Neutrophil (primary cell): ENCODE measurements around the gene MAP2.

Experiments used
- H3K27ac ChIP-seq: fragments of 200-600 bp; sonication (generic); 2 replicates; pipeline ENCODE4 v1.5.1; 2016; ENCODE audit warnings: mild to moderate bottlenecking, moderate library complexity
- H3K27me3 ChIP-seq: fragments of 200-600 bp; sonication (generic); 2 replicates; pipeline ENCODE4 v1.6.0; 2016; ENCODE audit warnings: mild to moderate bottlenecking
- H3K36me3 ChIP-seq: fragments of 200-600 bp; sonication (generic); 2 replicates; pipeline ENCODE4 v1.5.1; 2017
- H3K4me1 ChIP-seq, 2 experiments: fragments of 200-600 bp in 1 of 2; sonication (generic) in 1 of 2; 1 replicate in 1 of 2; 2 replicates in 1 of 2; pipeline versions ENCODE4 v1.5.1 to v1.6.1; 2013 to 2016; ENCODE audit warnings: low read depth in 1 of 2, low read length in 1 of 2, mild to moderate bottlenecking in 1 of 2, moderate library complexity in 1 of 2; ENCODE audit not compliant: control insufficient read depth in 1 of 2, insufficient read depth in 1 of 2
- H3K4me3 ChIP-seq, 2 experiments: fragments of 200-600 bp in 1 of 2; sonication (generic) in 1 of 2; 1 replicate in 1 of 2; 2 replicates in 1 of 2; pipeline ENCODE4 v1.5.1; 2013 to 2016; ENCODE audit warnings: low read depth in 1 of 2, low read length in 1 of 2, mild to moderate bottlenecking in 1 of 2, moderate library complexity in 1 of 2
- H3K9me3 ChIP-seq: fragments of 200-600 bp; sonication (generic); 2 replicates; pipeline ENCODE4 v1.5.1; 2016
- TF ChIP-seq, protein P1 (sequence below): fragments of 200-600 bp; sonication (generic); IDR thresholded peaks from 2 replicates; pipeline ENCODE4 v1.5.1; 2016; ENCODE audit warnings: antibody characterized with exemption

MAP2 gene

GRCh38 chr2:209681201-209681735, 257.4 kb downstream of the MAP2 start:
- TF ChIP-seq, protein P1, sequence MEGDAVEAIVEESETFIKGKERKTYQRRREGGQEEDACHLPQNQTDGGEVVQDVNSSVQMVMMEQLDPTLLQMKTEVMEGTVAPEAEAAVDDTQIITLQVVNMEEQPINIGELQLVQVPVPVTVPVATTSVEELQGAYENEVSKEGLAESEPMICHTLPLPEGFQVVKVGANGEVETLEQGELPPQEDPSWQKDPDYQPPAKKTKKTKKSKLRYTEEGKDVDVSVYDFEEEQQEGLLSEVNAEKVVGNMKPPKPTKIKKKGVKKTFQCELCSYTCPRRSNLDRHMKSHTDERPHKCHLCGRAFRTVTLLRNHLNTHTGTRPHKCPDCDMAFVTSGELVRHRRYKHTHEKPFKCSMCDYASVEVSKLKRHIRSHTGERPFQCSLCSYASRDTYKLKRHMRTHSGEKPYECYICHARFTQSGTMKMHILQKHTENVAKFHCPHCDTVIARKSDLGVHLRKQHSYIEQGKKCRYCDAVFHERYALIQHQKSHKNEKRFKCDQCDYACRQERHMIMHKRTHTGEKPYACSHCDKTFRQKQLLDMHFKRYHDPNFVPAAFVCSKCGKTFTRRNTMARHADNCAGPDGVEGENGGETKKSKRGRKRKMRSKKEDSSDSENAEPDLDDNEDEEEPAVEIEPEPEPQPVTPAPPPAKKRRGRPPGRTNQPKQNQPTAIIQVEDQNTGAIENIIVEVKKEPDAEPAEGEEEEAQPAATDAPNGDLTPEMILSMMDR, result no peak
- H3K4me3 ChIP-seq, result no peak overlapping the region
- no peaks in the 10 kb centered on the region for H3K9me3 ChIP-seq
- no peaks in the 10 kb centered on the region for H3K4me1 ChIP-seq
- no peaks in the 10 kb centered on the region for H3K36me3 ChIP-seq
- H3K27ac ChIP-seq, result no peak overlapping the region
- no peaks in the 10 kb centered on the region for H3K27me3 ChIP-seq

DNA sequence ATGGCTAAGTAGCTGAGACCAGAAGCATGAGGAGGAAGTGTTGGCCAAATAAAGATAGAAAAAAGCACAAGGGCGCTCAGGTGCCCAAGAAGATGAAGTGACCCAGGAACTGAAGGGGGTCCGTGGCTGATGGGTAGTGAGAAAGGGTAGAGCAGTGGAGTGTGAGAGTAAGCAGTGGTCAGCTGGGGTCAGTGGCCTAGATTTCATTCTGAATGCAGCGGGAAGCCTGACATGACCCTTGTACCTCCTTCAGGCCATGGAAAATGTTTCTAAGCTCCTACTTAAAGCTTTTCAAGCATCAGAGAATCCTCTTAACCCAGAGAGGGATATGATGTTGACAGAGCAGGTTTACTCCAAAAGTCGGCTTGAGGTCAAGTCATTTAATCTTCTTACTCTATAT, 258.8 kb downstream of the MAP2 start:
- H3K4me1 ChIP-seq, result no peaks in the 10 kb centered on the region
- TF ChIP-seq, protein P1, result no peak
- no peaks in the 10 kb centered on the region for H3K36me3 ChIP-seq
- H3K27me3 ChIP-seq, result no peaks in the 10 kb centered on the region
- no peak overlapping the region for H3K4me3 ChIP-seq
- no peaks in the 10 kb centered on the region for H3K9me3 ChIP-seq
- no peak overlapping the region for H3K27ac ChIP-seq

DNA sequence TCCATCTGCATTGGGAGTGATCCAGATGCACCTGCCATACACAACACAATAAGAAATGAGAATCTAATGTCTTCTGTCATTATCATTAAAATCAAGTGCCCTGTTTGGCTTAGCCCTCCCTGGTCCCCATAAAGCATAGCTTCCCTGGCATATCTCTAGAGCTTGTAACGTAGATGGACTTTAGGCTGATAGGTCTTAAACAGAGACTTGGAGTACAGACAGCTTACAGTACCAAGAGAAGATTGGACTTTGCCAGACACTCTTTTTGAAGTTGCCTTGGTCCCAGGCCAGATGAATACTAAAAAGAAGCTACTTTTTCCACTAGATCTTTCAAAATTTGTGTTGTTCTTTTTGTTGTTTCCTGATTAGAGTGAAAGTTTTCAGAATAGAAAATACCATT, 261.5 kb downstream of the MAP2 start:
- Histone ChIP-seq H3K4me1 (no peaks in the 10 kb centered on the region), H3K36me3 (no peaks in the 10 kb centered on the region), H3K27ac (no peak overlapping the region), H3K4me3 (no peak overlapping the region), H3K9me3 (no peaks in the 10 kb centered on the region), H3K27me3 (no peaks in the 10 kb centered on the region)
- TF ChIP-seq, protein P1, result no peak

DNA sequence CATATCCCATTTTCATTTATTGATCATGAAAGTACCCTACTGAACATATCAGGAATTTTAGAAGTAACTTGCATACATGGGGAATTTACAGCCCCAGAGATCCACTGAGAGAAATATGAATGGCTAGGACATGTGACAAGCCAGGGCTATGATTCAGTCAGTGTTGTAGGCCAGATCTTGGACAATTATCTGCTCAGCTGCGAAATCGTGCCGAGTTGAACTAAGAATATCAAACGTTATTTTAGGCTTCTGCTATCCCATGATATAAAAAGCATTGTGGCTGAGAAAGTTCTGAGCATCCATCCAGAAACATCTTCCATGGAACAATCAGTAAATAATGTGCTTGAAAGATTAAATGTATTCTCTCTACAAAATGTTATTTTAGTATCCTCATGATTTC, 262.1 kb downstream of the MAP2 start:
- no peaks in the 10 kb centered on the region for H3K9me3 ChIP-seq
- no peak overlapping the region for H3K27ac ChIP-seq
- no peak overlapping the region for H3K4me3 ChIP-seq
- H3K27me3 ChIP-seq, result no peaks in the 10 kb centered on the region
- TF ChIP-seq, protein P1, result no peak
- no peaks in the 10 kb centered on the region for H3K4me1 ChIP-seq
- no peaks in the 10 kb centered on the region for H3K36me3 ChIP-seq

DNA sequence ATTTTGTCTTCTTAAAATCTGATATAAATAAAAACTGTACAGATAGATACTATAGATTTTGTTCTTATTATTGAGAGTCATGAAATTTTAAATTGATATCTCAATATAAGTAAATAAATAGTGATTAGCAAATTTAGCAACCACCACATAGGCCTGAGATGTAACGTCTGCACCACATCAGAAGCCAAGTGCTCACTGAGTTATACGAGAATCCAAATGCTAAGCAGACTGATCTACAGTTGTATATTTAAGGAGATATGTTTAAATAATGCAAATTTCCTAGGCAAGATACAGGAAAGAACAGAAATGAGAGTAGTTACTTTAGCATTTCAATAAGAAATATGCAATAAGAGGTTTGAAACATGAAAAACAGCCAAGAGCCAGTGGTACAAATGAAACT, 262.6 kb downstream of the MAP2 start:
- H3K9me3 ChIP-seq, result no peaks in the 10 kb centered on the region
- H3K4me1 ChIP-seq, result no peaks in the 10 kb centered on the region
- H3K27me3 ChIP-seq, result no peaks in the 10 kb centered on the region
- TF ChIP-seq, protein P1, result no peak
- H3K4me3 ChIP-seq, result no peak overlapping the region
- no peaks in the 10 kb centered on the region for H3K36me3 ChIP-seq
- no peak overlapping the region for H3K27ac ChIP-seq
